HG02852 (cell line): ENCODE measurements around the gene SHROOM2.
"Not testable (repeated sequence)": the region's sequence is repeated elsewhere in the genome, so short reads cannot be mapped to it uniquely, and the experiment has no call there.

Experiments used
- ATAC-seq: cut with Tn5 transposase; IDR thresholded peaks from one replicate; pipeline ENCODE4 v1.9.1; 2021; ENCODE audit warnings: mild to moderate bottlenecking, moderate library complexity; ENCODE audit not compliant: unreplicated experiment

Gene SHROOM2

DNA sequence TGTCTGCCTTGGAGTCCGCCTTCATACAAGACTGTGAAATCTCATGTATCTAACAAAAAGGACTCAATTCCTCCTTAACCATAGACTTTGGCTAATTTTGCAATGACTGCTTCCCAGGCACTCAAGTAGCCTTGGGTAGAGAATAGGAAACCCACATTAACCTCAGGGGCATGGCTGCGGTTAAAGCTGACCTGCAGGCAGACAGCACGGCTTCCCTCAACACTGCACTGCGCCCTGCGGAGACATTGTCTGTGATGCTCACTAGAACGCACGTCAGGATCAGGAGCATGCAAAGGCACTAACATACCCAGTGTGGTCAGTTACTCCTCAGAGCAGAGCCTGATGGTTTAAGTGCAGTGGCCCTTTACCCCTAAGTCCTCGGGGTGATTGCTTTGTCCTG is 10.3 kb upstream of the SHROOM2 start:
- no peak for ATAC-seq

GRCh38 chrX:9781941-9782340 is 4.3 kb upstream of the SHROOM2 start:
- ATAC-seq: no peak

DNA sequence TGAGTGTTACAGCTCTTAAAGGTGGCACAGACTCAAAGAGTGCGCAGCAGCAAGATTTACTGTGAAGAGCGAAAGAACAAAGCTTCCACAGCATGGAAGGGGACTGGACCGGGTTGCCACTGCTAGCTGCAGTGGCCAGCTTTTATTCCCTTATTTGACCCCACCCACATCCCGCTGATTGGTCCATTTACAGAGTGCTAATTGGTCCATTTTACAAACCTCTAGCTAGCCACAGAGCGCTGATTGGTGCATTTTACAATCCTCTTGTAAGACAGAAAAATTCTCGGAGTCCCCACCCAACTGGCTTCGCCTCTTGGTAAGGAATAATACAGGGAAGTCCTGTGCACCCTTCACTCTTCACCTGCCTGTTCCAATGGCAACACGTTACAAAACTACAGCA is 1.9 kb upstream of the SHROOM2 start:
- no peak for ATAC-seq

GRCh38 chrX:9785254-9785943 is 830 bp upstream of the SHROOM2 start:
- no peak for ATAC-seq

- no peak for ATAC-seq
These were observed 788 bp downstream of the SHROOM2 start for GRCh38 chrX:9786798-9787635.

DNA sequence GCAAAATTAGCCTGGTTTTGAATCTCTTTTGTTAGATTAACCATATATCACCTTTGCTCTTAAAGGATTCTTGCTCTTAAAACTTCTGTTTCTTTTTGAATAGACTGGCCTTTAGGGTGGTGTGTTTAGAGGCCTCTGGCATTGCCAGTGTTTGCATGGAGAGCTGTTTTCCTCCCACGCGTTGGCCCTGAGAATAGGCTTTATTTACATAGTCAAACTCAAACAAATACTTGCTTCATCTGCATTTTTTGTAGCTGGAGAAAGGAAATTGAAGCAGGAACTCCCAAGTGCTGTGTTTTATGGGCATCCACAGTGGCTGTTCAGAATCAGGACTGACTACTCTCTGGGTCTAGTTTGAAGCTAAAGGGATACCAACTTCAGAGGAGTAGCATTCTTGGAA is 2.7 kb downstream of the SHROOM2 start:
- no peak for ATAC-seq

- no peak for ATAC-seq
These were observed 3.3 kb downstream of the SHROOM2 start for GRCh38 chrX:9789555-9789954.

GRCh38 chrX:9790866-9791265 is 4.6 kb downstream of the SHROOM2 start:
- no peak for ATAC-seq

DNA sequence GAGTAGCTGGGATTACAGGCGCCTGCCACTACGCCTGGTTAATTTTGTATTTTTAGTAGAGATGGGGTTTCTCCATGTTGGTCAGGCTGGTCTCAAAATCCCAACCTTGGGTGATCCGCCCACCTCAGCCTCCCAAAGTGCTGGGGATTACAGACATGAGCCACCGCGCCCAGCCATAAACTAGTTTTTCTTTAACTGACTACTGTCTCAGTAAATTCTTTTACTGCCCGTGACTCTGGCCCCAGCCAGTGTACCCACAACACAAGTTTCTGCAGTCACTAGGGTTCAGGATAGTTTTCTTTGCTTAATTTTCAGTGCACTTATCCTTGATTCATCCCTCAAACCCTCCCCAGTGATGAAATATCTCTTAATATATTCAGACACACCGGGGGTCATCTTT is 8.3 kb downstream of the SHROOM2 start:
- no peak for ATAC-seq

GRCh38 chrX:9797384-9798360 is 11.4 kb downstream of the SHROOM2 start:
- ATAC-seq: no peak

GRCh38 chrX:9802737-9803136 is 16.5 kb downstream of the SHROOM2 start:
- no peak for ATAC-seq

DNA sequence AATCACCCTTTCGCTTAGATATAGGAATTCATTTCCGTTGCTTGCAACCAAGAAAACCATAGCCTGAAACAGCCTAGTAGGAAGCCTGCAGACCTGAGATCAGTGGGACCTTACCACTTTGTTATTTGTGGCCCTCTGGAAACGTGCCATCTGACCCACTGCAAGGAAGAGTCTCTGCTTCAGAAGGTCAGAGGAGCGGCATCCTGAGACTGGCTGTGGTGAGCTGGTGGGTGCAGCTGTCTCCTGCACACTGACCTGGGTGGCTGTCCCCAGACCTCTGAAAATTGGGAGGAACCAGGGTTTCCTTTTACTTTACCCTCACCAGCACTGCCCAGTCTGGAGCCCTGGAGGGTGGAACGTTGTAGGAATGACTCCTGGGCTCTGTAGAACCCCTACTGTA is 18.2 kb downstream of the SHROOM2 start:
- ATAC-seq: no peak

DNA sequence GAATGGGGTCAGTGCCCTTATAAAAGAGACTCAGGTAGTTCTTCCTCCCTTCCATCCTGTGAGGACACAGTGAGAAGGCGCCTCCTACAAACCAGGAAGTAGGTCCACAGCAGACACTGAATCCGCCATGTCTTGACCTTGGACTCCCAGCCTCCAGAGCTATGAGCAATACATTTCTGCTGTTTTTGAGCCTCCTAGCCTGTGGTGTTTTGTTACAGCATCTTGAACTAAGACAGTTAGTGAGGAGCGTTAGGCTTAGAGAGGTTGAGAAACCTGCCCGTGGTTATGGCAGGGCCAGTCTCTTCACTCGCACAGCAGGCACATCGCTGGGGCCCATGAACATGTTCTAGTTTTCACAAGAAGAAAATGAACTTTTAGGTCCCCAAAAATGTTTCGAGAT is 19.7 kb downstream of the SHROOM2 start:
- ATAC-seq: no peak

DNA sequence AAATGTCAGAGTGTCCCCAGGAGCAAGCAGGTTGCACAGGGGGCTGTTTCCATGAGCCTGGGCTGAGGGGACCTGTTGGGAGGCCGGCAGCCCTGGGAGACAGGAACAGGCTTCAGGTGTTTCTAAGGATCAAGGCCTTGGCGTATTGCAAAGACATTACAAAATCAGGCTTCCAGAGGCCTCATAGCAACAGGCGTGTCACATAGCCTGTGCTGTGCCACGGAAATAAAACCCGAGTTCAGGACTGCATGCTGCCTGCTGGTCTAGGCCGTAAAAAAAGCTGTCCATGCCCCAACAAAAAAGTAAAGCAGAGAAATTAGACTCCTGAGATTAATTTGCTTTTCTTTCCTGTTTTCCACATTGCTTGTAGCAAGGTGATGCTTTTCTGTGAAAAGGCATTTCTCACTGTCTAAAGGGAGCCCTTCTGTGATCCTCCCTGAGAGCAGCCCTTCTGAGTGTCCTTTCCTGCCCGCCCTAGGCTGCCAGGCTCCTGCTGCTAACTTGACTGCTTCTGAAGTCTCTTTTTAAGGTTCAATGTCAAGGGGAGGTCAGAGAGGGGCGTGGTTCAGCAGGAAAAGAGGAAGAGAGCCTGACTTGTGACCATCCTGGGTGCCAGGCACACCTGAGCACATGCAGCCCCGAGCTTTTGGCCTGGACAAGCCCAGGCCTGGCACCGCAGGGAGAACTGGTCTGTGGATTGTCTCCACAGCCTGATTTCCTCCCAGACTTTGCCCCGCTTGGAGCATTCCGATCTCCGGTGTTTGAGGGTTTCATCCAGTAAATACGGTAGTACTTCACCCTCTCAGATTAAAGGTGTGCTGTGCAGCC is 21.3 kb downstream of the SHROOM2 start:
- no peak for ATAC-seq

DNA sequence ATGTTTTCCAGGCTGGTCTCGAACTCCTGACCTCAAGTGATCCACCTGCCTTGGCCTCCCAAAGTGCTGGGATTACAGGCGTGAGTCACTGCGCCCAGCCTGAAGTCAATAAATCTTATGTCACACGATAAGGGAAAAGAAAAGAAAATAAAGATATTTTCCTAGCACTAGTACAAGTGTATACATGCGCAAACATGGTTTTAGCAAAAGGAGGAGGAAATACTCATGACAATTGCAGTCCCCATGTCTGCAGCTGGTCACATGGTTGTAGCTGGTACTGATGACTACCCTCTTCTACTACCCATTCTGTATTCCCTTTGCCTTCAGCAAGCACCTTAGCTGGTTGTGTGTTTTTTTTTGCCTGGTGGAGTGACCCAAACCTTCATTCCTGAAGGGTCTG is 23.6 kb downstream of the SHROOM2 start:
- not testable (repeated sequence) for ATAC-seq

DNA sequence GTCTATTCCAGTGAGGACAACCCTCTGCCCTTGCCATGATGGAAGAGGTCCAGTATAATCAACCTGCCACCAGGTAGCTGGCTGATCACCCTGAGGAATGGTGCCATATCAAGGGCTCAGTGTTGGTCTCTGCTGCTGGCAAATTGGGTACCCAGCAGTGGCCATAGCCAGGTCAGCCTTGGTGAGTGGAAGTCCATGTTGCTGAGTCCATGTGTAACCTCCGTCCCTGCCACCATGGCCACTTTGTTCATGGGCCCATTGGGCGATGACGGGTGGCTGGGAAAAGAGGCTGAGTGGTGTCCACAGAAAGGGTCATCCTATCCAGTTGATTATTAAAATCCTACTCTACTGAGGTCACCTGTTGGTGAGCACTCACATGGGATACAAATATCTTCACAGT is 24.9 kb downstream of the SHROOM2 start:
- not testable (repeated sequence) for ATAC-seq

DNA sequence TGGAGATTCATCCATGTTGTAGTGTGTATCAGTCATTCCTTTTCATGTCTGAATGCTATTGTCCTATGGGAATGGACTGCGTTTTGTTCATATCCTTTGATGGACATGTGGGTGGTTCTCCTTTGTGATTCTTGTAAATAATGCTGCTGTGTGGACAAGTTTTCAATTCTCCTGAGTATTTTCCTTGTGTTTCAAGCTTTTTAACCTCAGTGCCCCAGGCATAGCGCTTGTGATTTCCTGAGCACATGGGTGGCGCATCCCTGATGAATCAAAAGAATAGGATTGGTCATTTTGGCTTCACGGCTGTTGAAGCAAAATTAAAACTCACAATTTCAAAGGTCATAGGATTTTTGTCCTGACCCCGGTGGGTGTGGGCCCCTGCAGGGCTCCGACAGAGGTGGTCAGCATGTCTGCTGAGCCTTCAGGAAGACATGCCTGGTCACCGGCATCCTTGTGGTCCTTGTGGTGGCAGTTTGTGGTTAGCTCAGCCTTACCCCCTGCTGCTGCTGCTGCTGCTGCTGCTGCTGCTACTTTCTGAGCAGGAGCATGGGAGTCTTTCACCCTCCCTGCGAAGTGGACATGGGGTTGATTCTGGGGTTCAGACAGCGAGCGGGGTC is 30.0 kb downstream of the SHROOM2 start:
- ATAC-seq: no peak

GRCh38 chrX:9821572-9821971 is 35.3 kb downstream of the SHROOM2 start:
- ATAC-seq: no peak

DNA sequence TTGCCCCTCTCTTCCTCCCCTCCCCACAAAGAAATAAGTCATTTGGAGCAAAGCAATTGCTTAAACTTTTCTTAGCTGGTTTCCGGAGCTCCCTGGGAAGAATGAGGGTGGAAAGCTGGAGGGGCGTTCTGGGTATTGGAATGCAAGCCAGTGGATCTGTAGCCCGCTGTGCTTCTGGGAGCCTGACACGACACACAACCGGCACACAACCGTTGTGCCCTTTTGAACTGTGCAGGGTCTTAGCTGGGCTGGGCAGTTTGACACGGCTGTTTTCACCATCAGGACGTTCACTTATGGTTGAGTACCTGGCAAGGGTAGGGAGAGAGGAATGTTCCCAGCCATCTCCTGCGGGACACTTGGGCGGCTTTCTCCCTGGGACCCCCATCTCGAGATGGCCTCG is 38.3 kb downstream of the SHROOM2 start:
- ATAC-seq: no peak
